Ovary (tissue), 10 donors: ENCODE data around the gene MOGAT1. TPM values are rescaled to one million over a fixed set of nuclear protein-coding genes. Genes with fewer than 3 reads are reported as not detected.
A peak's percentile ranks its signal among the peaks of the same experiment; 100 is the strongest.

ENCODE experiments used
- DNase-seq, 5 donors: peaks; one replicate each; pipeline ENCODE4 v3.0.0-alpha.2; 2019 to 2020
- H3K27ac ChIP-seq, 2 donors: fragments of 200-600 bp; one replicate each; pipeline versions ENCODE4 v1.5.1 to v1.8.0; 2019 to 2022
- H3K27me3 ChIP-seq: fragments of 200-600 bp; one replicate; pipeline ENCODE4 v1.8.0; 2022
- H3K36me3 ChIP-seq: fragments of 200-600 bp; sonication (generic); one replicate; pipeline ENCODE4 v1.5.1; 2019
- H3K4me1 ChIP-seq: one replicate; pipeline ENCODE4 v1.8.1; 2013; ENCODE audit warnings: mild to moderate bottlenecking, moderate library complexity; ENCODE audit not compliant: insufficient read depth
- H3K4me3 ChIP-seq: fragments of 200-600 bp; sonication (generic); one replicate; pipeline ENCODE4 v1.5.1; 2017
- H3K9me3 ChIP-seq, 2 donors: fragments of 200-600 bp in 1 of 2; sonication (generic) in 1 of 2; one replicate each; pipeline versions ENCODE4 v1.5.1 to v1.8.1; 2013 to 2019; ENCODE audit warnings: mild to moderate bottlenecking in 1 of 2, moderate library complexity in 1 of 2
- EP300 ChIP-seq: sonication (generic); formaldehyde crosslinking; IDR thresholded peaks from one replicate; pipeline ENCODE4 v1.6.1; 2017; ENCODE audit warnings: antibody characterized with exemption
- POLR2A ChIP-seq: fragments of 450-650 bp; IDR thresholded peaks from one replicate; pipeline ENCODE4 v1.6.1; 2017; ENCODE audit warnings: antibody characterized with exemption, mild to moderate bottlenecking, moderate library complexity
- WGBS, 3 donors: extraction: QIAGEN DNeasy Blood & Tissue Kit in 1 of 3; methylation state at CpG; one replicate each; pipeline versions ENCODE4 v1.1.5 to v1.1.7; 2013 to 2017; 5-methylcytosine and 5-hydroxymethylcytosine counted together
- intact Hi-C, 4 donors: fragments of 100-400 bp; cut with DNase I; formaldehyde crosslinking; loops; one replicate each; pipeline versions ENCODE4 v1.11.0 to v1.15.1; 2022 to 2023
- long read RNA-seq, 3 donors: library from polyadenylated mRNA in 2 of 3; unstranded in 2 of 3; transcript quantifications; one replicate each; pipeline ENCODE4 v2.0.0 and lab custom pipeline, GENCODE V29; 2021 to 2026
- polyA plus RNA-seq, 2 donors: library from polyadenylated mRNA; stranded (reverse); fragments of 200-250 nt in 1 of 2; fragments of 350-450 nt in 1 of 2; fragmentation: Illumina TruSeq in 1 of 2; extraction: RNeasy Lipid Tissue Mini Kit (QIAGEN cat#74804) in 1 of 2; gene quantifications; one replicate each; pipeline ENCODE4 v1.2.3, GENCODE V29; 2013 to 2014
- total RNA-seq, 7 donors: library from RNA; depleted of rRNA in 2 of 7; stranded (reverse); fragments of >200 nt in 2 of 7; fragmentation: NEBNext Ultra II Directional in 3 of 7; extraction: Animal tissue kit (Norgen Biotek cat#: 25700) in 3 of 7; gene quantifications; one replicate each; pipeline versions ENCODE4 v1.1.0 to v1.2.4, GENCODE V29; 2016 to 2023
- TF ChIP-seq, protein P1 (sequence below), 3 donors: fragments of 450-650 bp in 2 of 3; fragments of 200-600 bp in 1 of 3; IDR thresholded peaks; one replicate each; pipeline versions ENCODE4 v1.5.1 to v1.8.0; 2016 to 2022; ENCODE audit warnings: antibody characterized with exemption in 3 of 3, mild to moderate bottlenecking in 1 of 3
- donor health status: DM: no; HTN: no; CAD: no; lungs with moderate emphysema.
- donor health status: DM: no; HTN: no; CAD: no.
- donor health status: Bipolar disorder and iron deficiency.
- donor health status: DM: yes; HTN: yes; CAD: no.
- donor health status: DM: no; HTN: no; CAD: no.
- donor health status: DM: yes; HTN: yes; CAD: no.

Gene MOGAT1
- total RNA-seq: not detected
- polyA plus RNA-seq: not detected
- long read RNA-seq, donor 1: 0 reads
- long read RNA-seq, donor 2: 0 reads
- long read RNA-seq, donor 3: 0 reads

DNA sequence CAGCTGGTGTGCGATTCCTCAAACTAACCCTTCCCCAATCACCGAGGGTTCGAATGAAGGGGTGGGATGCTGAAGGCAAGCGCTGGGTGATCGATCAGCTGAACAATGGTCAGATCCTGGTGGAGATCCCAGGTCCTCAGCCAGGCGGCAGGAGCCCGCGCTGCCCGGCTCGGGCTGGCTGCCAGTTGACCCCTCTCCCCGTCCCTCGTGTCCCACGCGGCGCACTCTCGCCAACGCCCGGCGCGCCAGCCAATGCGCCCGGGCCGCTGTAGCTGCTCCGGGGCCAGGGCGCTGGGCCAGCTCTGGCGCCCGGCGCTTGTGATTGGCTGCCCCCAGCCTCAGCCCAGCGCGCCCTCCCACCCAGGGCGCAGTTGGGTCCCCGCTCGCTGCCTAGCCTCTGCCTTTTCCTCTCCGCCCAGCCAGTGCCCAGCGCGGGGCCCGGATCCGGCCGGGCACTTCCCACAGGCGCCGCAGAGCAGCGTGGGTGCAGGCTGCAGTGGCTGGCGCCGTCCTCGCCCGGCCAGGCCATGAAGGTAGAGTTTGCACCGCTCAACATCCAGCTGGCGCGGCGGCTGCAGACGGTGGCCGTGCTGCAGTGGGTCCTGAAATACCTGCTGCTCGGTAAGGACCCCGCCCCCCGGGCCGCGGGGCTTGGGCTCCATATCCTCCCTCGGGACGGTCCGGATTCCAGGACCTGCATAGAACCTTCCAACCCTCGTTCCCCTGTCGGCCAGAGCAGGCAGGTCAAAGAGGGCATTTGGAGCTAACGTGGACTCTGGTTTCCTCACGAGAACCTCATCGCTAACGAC, at the start of gene MOGAT1:
Gene MOGAT1, plus strand, starts transcription at position 400 of the 809 bp plus-strand sequence. Its CDS starts 128 bp downstream, at position 528.
- WGBS, 3 donors: 1 to 3% (median 2%) methylated on average over 64 to 66 of the region's 66 CpGs
- Histone ChIP-seq H3K4me3 (peak within 1 kb of the TSS; percentile 19), H3K27me3 (no peaks in the 10 kb centered on the region), H3K27ac (no peak within 1 kb of the TSS), H3K4me1 (peaks cover 7% of the 10 kb centered on the region), H3K9me3 (no peaks in the 10 kb centered on the region), H3K36me3 (no peaks in the 10 kb centered on the region)
- intact Hi-C loops: no loop called here
- TF ChIP-seq POLR2A (no peak), EP300 (no peak)
- peak in 3 of 5 donors; percentile 22 to 46 (median 35) for DNase-seq

- no peaks in the 10 kb centered on the region for H3K36me3 ChIP-seq
- no peak overlapping the region for H3K4me3 ChIP-seq
- no peak for TF ChIP-seq EP300
- TF ChIP-seq, protein P1, sequence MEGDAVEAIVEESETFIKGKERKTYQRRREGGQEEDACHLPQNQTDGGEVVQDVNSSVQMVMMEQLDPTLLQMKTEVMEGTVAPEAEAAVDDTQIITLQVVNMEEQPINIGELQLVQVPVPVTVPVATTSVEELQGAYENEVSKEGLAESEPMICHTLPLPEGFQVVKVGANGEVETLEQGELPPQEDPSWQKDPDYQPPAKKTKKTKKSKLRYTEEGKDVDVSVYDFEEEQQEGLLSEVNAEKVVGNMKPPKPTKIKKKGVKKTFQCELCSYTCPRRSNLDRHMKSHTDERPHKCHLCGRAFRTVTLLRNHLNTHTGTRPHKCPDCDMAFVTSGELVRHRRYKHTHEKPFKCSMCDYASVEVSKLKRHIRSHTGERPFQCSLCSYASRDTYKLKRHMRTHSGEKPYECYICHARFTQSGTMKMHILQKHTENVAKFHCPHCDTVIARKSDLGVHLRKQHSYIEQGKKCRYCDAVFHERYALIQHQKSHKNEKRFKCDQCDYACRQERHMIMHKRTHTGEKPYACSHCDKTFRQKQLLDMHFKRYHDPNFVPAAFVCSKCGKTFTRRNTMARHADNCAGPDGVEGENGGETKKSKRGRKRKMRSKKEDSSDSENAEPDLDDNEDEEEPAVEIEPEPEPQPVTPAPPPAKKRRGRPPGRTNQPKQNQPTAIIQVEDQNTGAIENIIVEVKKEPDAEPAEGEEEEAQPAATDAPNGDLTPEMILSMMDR (IDR thresholded peaks at IDR 0.05): no peak
- TF ChIP-seq POLR2A: no peak
- no peak overlapping the region for H3K27ac ChIP-seq
- no peak for DNase-seq
- intact Hi-C loops: no loop called here
- WGBS, 3 donors: 96 to 97% (median 97%) methylated on average over 4 of the region's 4 CpGs
- no peaks in the 10 kb centered on the region for H3K27me3 ChIP-seq
- H3K9me3 ChIP-seq: no peaks in the 10 kb centered on the region
- no peaks in the 10 kb centered on the region for H3K4me1 ChIP-seq
These were observed 49.6 kb upstream of the MOGAT1 start for GRCh38 chr2:222621893-222622292.

DNA sequence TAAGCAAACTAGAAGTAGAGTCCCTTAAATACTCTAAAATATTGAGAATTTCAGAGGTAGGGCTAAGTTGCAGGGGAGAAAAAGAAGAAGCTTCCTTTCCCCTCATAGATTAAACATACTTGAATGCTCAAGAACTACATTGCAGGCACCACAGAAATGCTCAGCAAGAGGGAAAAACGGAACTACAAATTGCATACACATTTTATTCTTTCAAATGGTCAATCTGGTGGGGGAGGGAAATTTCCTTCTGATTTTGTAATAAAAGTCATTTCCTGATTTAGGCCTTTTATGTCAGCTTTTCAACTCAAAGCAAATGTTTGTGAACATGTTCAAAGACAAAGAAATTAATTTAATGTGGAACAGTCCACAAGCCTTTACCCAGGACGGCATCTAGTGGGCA, 48.5 kb upstream of the MOGAT1 start:
- no peak for DNase-seq
- Histone ChIP-seq H3K36me3 (no peaks in the 10 kb centered on the region), H3K27ac (no peak overlapping the region), H3K4me1 (no peaks in the 10 kb centered on the region), H3K27me3 (no peaks in the 10 kb centered on the region), H3K4me3 (no peak overlapping the region), H3K9me3 (no peaks in the 10 kb centered on the region)
- intact Hi-C loops: no loop called here
- WGBS, 3 donors: 84 to 88% (median 85%) methylated on average over 2 of the region's 2 CpGs
- TF ChIP-seq POLR2A (no peak), EP300 (no peak)
- TF ChIP-seq, protein P1 (IDR thresholded peaks at IDR 0.05): no peak

- Histone ChIP-seq H3K4me3 (no peak overlapping the region), H3K27ac (no peak overlapping the region), H3K27me3 (no peaks in the 10 kb centered on the region), H3K9me3 (no peaks in the 10 kb centered on the region), H3K36me3 (no peaks in the 10 kb centered on the region), H3K4me1 (no peaks in the 10 kb centered on the region)
- intact Hi-C loops: no loop called here
- no peak for DNase-seq
- TF ChIP-seq POLR2A (no peak), EP300 (no peak)
- TF ChIP-seq, protein P1 (IDR thresholded peaks at IDR 0.05): no peak
- 75 to 83% (median 82%) methylated on average over 6 of the region's 6 CpGs for WGBS, 3 donors
These were observed 47.6 kb upstream of the MOGAT1 start for GRCh38 chr2:222623756-222624309.

DNA sequence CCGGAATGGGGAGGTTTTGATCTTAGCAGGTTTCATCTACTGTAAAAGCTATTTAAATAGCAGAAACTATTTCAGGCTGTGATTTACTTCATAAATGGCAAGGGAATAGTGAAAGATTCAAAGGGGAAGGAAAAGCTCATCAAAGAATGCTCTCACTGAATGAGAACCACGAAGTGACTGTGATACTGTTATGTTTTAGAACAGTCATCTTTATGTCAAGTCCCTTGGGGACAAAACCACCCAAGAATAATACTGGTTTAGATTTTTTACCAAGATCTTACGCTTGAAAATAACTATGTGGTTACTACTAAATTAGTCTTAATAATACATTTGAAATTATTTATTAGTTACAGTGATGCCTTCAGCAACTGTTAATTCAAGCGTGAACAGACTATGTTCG, 43.7 kb upstream of the MOGAT1 start:
- intact Hi-C loops: no loop called here
- H3K27ac ChIP-seq: no peak overlapping the region
- H3K4me1 ChIP-seq: no peaks in the 10 kb centered on the region
- WGBS, 3 donors: 81 to 93% (median 90%) methylated on average over 5 of the region's 5 CpGs
- no peaks in the 10 kb centered on the region for H3K27me3 ChIP-seq
- no peak for DNase-seq
- H3K4me3 ChIP-seq: no peak overlapping the region
- H3K9me3 ChIP-seq: no peaks in the 10 kb centered on the region
- TF ChIP-seq, protein P1 (IDR thresholded peaks at IDR 0.05): no peak
- TF ChIP-seq POLR2A (no peak), EP300 (no peak)
- H3K36me3 ChIP-seq: no peaks in the 10 kb centered on the region
